HG02623 (cell line): Measurements from ENCODE around the gene DOCK4.
A peak's percentile ranks its signal among the peaks of the same experiment; 100 is the strongest.

Source experiments
- ATAC-seq: cut with Tn5 transposase; IDR thresholded peaks from one replicate; pipeline ENCODE4 v1.9.1; 2021; ENCODE audit warnings: moderate library complexity; ENCODE audit not compliant: unreplicated experiment

DOCK4 gene

GRCh38 chr7:112020800-112021199, 185.4 kb downstream of the DOCK4 start:
- no peak for ATAC-seq

GRCh38 chr7:112019932-112020331, 186.3 kb downstream of the DOCK4 start:
- ATAC-seq: no peak

GRCh38 chr7:112018305-112019030, 187.7 kb downstream of the DOCK4 start:
- ATAC-seq: no peak

- ATAC-seq: no peak
Measured at GRCh38 chr7:112015146-112015545, 191.1 kb downstream of the DOCK4 start.

GRCh38 chr7:112014347-112014746, 191.9 kb downstream of the DOCK4 start:
- ATAC-seq: no peak

- ATAC-seq: no peak
Measured at GRCh38 chr7:112013274-112013673, 192.9 kb downstream of the DOCK4 start.

GRCh38 chr7:112012242-112012641, 194.0 kb downstream of the DOCK4 start:
- ATAC-seq: no peak

GRCh38 chr7:112010994-112011393, 195.2 kb downstream of the DOCK4 start:
- ATAC-seq: no peak

GRCh38 chr7:112010109-112010508, 196.1 kb downstream of the DOCK4 start:
- no peak for ATAC-seq

GRCh38 chr7:112009081-112009480, 197.1 kb downstream of the DOCK4 start:
- peak; percentile 72 for ATAC-seq

- no peak for ATAC-seq
Measured at GRCh38 chr7:112007185-112007584, 199.0 kb downstream of the DOCK4 start.

GRCh38 chr7:112006071-112006470, 200.1 kb downstream of the DOCK4 start:
- ATAC-seq: no peak

- no peak for ATAC-seq
Measured at GRCh38 chr7:112005205-112005775, 200.9 kb downstream of the DOCK4 start.

- no peak for ATAC-seq
Measured at GRCh38 chr7:112001091-112001826, 204.9 kb downstream of the DOCK4 start.

- ATAC-seq: no peak
Measured at GRCh38 chr7:111998326-111998725, 207.9 kb downstream of the DOCK4 start.

GRCh38 chr7:111997546-111997945, 208.7 kb downstream of the DOCK4 start:
- ATAC-seq: no peak

- ATAC-seq: no peak
Measured at GRCh38 chr7:111992601-111993000, 213.6 kb downstream of the DOCK4 start.

- ATAC-seq: no peak
Measured at GRCh38 chr7:111990643-111991042, 215.6 kb downstream of the DOCK4 start.

- ATAC-seq: no peak
Measured at GRCh38 chr7:111987886-111988285, 218.3 kb downstream of the DOCK4 start.

- no peak for ATAC-seq
Measured at GRCh38 chr7:111987115-111987826, 218.9 kb downstream of the DOCK4 start.

GRCh38 chr7:111986601-111987000, 219.6 kb downstream of the DOCK4 start:
- no peak for ATAC-seq
